HEK293 (cell line): Measurements from ENCODE around the gene ARPC1B.

ENCODE experiments used
- PRDM10 ChIP-seq: fragments of 450-650 bp; formaldehyde crosslinking; IDR thresholded peaks from 2 replicates; pipeline ENCODE4 v1.5.1; 2016; ENCODE audit warnings: missing biosample characterization, missing genetic modification characterization
- REST ChIP-seq: fragments of 450-650 bp; formaldehyde crosslinking; IDR thresholded peaks from 2 replicates; pipeline ENCODE4 v1.5.1; 2016; ENCODE audit warnings: missing biosample characterization, missing genetic modification characterization
- ZBTB10 ChIP-seq: fragments of 450-650 bp; formaldehyde crosslinking; IDR thresholded peaks from 2 replicates; pipeline ENCODE4 v1.5.1; 2016; ENCODE audit warnings: missing biosample characterization, missing genetic modification characterization
- ZBTB8A ChIP-seq: fragments of 450-650 bp; formaldehyde crosslinking; IDR thresholded peaks from 2 replicates; pipeline ENCODE4 v1.5.1; 2016; ENCODE audit warnings: missing biosample characterization, missing genetic modification characterization
- ZEB2 ChIP-seq: fragments of 450-650 bp; formaldehyde crosslinking; IDR thresholded peaks from 2 replicates; pipeline ENCODE4 v1.5.1; 2016; ENCODE audit warnings: missing biosample characterization, missing genetic modification characterization
- ZFHX2 ChIP-seq: fragments of 450-650 bp; formaldehyde crosslinking; conservative IDR thresholded peaks from 2 replicates; pipeline ENCODE4 v1.5.1; 2016; ENCODE audit warnings: missing biosample characterization, missing genetic modification characterization
- ZNF10 ChIP-seq: fragments of 450-650 bp; formaldehyde crosslinking; IDR thresholded peaks from 2 replicates; pipeline ENCODE4 v1.5.1; 2017; ENCODE audit warnings: missing biosample characterization, missing genetic modification characterization
- ZNF335 ChIP-seq: fragments of 450-650 bp; formaldehyde crosslinking; conservative IDR thresholded peaks from 2 replicates; pipeline ENCODE4 v1.5.1; 2016; ENCODE audit warnings: missing biosample characterization, missing genetic modification characterization
- ZNF341 ChIP-seq: fragments of 450-650 bp; formaldehyde crosslinking; IDR thresholded peaks from 2 replicates; pipeline ENCODE4; 2016; ENCODE audit warnings: low read depth, missing biosample characterization, missing genetic modification characterization
- ZNF404 ChIP-seq: fragments of 450-650 bp; formaldehyde crosslinking; IDR thresholded peaks from 2 replicates; pipeline ENCODE4 v1.5.1; 2017; ENCODE audit warnings: missing biosample characterization, missing genetic modification characterization
- ZNF433 ChIP-seq: fragments of 450-650 bp; formaldehyde crosslinking; IDR thresholded peaks from 2 replicates; pipeline ENCODE4 v1.5.1; 2016; ENCODE audit warnings: missing biosample characterization, missing genetic modification characterization, low read depth
- ZNF449 ChIP-seq: fragments of 450-650 bp; formaldehyde crosslinking; IDR thresholded peaks from 2 replicates; pipeline ENCODE4 v1.5.1; 2017; ENCODE audit warnings: missing biosample characterization, mild to moderate bottlenecking, missing genetic modification characterization, moderate library complexity
- ZNF510 ChIP-seq: fragments of 450-650 bp; formaldehyde crosslinking; IDR thresholded peaks from 2 replicates; pipeline ENCODE4 v1.5.1; 2018; ENCODE audit warnings: mild to moderate bottlenecking, missing genetic modification characterization, missing biosample characterization; ENCODE audit not compliant: insufficient replicate concordance
- ZNF610 ChIP-seq: fragments of 450-650 bp; formaldehyde crosslinking; IDR thresholded peaks from 2 replicates; pipeline ENCODE4 v1.5.1; 2016; ENCODE audit warnings: missing biosample characterization, missing genetic modification characterization, borderline replicate concordance
- ZNF777 ChIP-seq: fragments of 450-650 bp; formaldehyde crosslinking; IDR thresholded peaks from 2 replicates; pipeline ENCODE4 v1.5.1; 2017; ENCODE audit warnings: missing biosample characterization, missing genetic modification characterization, borderline replicate concordance
- ZNF792 ChIP-seq: fragments of 450-650 bp; formaldehyde crosslinking; IDR thresholded peaks from 2 replicates; pipeline ENCODE4 v1.5.1; 2016; ENCODE audit warnings: missing biosample characterization, missing genetic modification characterization
- ZNF837 ChIP-seq: fragments of 450-650 bp; formaldehyde crosslinking; IDR thresholded peaks from 2 replicates; pipeline ENCODE4 v1.5.1; 2016; ENCODE audit warnings: missing biosample characterization, missing genetic modification characterization

ARPC1B gene

GRCh38 chr7:99325592-99326407 is 48.7 kb upstream of the ARPC1B start, which contains the start of gene ARPC1A (continued):
- TF ChIP-seq ZNF792 (peak; percentile 77; the same call in 1 of the 2 replicates), ZNF404 (tag by site-specific recombination) (no peak), ZNF449 (tag by site-specific recombination) (peak; percentile 82), ZNF433 (tag by site-specific recombination) (no peak), ZEB2 (tag by site-specific recombination) (peak; percentile 40; the same call in 1 of the 2 replicates), ZNF610 (tag by site-specific recombination) (peak; percentile 99), ZBTB10 (peak; percentile 53; the same call in 1 of the 2 replicates), ZNF777 (tag by site-specific recombination) (0 out of 2 replicates have a peak, but pooled peaks have one; percentile 92), REST (tag by site-specific recombination) (no peak), ZBTB8A (peak; percentile 86), ZNF837 (no peak), ZNF510 (tag by site-specific recombination) (no peak), ZFHX2 (tag by site-specific recombination) (peak; percentile 79), PRDM10 (peak; percentile 81; the same call in 1 of the 2 replicates), ZNF335 (tag by site-specific recombination) (peak; percentile 99), ZNF10 (no peak), ZNF341 (tag by site-specific recombination) (peak; percentile 80)
